Adrenal gland (tissue), 5 donors: Measurements from ENCODE around the gene MRGPRD.

Experiments
- POLR2A ChIP-seq, 2 donors: fragments of 450-650 bp; IDR thresholded peaks; one replicate each; pipeline ENCODE4 v1.6.1; 2017; ENCODE audit warnings: antibody characterized with exemption in 2 of 2, mild to moderate bottlenecking in 2 of 2, moderate library complexity in 1 of 2
- TF ChIP-seq, protein P1 (sequence below), 6 experiments: fragments of 450-650 bp in 4 of 6; fragments of 200-600 bp in 2 of 6; sonication (generic) in 1 of 6; IDR thresholded peaks; 1 replicate in 5 of 6; 2 replicates in 1 of 6; pipeline versions ENCODE4 v1.5.1 to v1.8.0; 2016 to 2021; ENCODE audit warnings: antibody characterized with exemption in 6 of 6, mild to moderate bottlenecking in 2 of 6, moderate library complexity in 1 of 6
- donor health status: DM: no; HTN: no; CAD: no.

DNA sequence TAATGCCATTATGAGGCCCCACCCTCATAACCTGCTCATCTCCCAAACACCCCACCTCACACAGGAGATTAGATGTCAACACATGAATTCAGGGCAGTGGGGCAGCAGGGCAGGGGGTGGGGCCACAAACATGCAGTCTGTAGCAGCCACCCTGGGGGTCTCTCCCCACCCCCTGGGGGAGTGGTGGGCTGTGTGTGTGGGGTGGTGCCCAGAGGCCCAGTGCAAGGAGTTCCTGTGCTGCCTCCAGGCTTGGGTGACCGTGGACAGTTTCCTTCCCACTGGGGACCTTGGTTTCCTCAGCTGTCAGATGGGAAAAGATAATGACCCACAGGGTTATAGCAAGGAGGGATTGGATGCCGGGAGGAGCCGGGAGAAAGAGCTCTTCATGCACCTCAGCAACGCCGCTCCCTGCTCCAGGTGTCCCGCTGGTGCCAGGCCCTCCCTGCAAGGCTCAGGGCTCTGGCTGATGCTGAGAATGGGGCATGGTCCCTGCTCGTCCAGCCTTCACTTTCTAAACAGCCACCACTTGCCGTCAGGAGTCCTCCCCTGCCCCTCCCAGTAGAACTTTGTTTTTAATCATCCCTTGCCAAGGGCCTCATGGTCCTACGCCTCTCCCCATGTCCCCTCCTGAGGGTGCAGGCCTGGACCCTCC is 34.2 kb upstream of the MRGPRD start:
- TF ChIP-seq, protein P1, sequence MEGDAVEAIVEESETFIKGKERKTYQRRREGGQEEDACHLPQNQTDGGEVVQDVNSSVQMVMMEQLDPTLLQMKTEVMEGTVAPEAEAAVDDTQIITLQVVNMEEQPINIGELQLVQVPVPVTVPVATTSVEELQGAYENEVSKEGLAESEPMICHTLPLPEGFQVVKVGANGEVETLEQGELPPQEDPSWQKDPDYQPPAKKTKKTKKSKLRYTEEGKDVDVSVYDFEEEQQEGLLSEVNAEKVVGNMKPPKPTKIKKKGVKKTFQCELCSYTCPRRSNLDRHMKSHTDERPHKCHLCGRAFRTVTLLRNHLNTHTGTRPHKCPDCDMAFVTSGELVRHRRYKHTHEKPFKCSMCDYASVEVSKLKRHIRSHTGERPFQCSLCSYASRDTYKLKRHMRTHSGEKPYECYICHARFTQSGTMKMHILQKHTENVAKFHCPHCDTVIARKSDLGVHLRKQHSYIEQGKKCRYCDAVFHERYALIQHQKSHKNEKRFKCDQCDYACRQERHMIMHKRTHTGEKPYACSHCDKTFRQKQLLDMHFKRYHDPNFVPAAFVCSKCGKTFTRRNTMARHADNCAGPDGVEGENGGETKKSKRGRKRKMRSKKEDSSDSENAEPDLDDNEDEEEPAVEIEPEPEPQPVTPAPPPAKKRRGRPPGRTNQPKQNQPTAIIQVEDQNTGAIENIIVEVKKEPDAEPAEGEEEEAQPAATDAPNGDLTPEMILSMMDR (IDR thresholded peaks at IDR 0.05): no peak
- TF ChIP-seq POLR2A (IDR thresholded peaks at IDR 0.05): no peak
